Measurements from ENCODE around the gene SNPH.
"Not testable (repeated sequence)": the region's sequence is repeated elsewhere in the genome, so short reads cannot be mapped to it uniquely, and the experiment has no call there.

Gene SNPH

GRCh38 chr20:1266167-1266973 lies at the start of gene SNPH:
Gene SNPH, plus strand, starts transcription at chr20:1266294. Its CDS starts 29,946 bp downstream, at chr20:1296240.
- DNase-seq = peak; percentile 8 to 70 (median 44)

GRCh38 chr20:1216527-1217427 lies 49.3 kb upstream of the SNPH start:
- DNase-seq = not testable (repeated sequence)

GRCh38 chr20:1222750-1223149 lies 43.3 kb upstream of the SNPH start:
- DNase-seq = not testable (repeated sequence)

GRCh38 chr20:1224205-1224890 lies 41.7 kb upstream of the SNPH start:
- no peak for DNase-seq

GRCh38 chr20:1225263-1225782 lies 40.8 kb upstream of the SNPH start:
- no peak for DNase-seq

GRCh38 chr20:1225783-1226654 lies 40.1 kb upstream of the SNPH start, which contains the start of gene RAD21L1:
Gene RAD21L1, plus strand, starts transcription at chr20:1226044. Its CDS starts 2,410 bp downstream, at chr20:1228454.
- DNase-seq = peak; percentile 83 to 95 (median 87)

- no peak for DNase-seq
Measured at GRCh38 chr20:1229541-1229940, 36.6 kb upstream of the SNPH start.

GRCh38 chr20:1232286-1233111 lies 33.6 kb upstream of the SNPH start:
- no peak for DNase-seq

- no peak for DNase-seq
Measured at GRCh38 chr20:1240549-1240948, 25.5 kb upstream of the SNPH start.

- no peak for DNase-seq
Measured at GRCh38 chr20:1241456-1241855, 24.6 kb upstream of the SNPH start.

- DNase-seq = no peak
Measured at GRCh38 chr20:1242099-1242498, 24.0 kb upstream of the SNPH start.

GRCh38 chr20:1242530-1242929 lies 23.6 kb upstream of the SNPH start:
- no peak for DNase-seq

- no peak for DNase-seq
Measured at GRCh38 chr20:1245578-1245977, 20.5 kb upstream of the SNPH start.

GRCh38 chr20:1247689-1248088 lies 18.4 kb upstream of the SNPH start:
- no peak for DNase-seq

- not testable (repeated sequence) for DNase-seq
Measured at GRCh38 chr20:1250282-1250681, 15.8 kb upstream of the SNPH start.

- no peak for DNase-seq
Measured at GRCh38 chr20:1252416-1252815, 13.7 kb upstream of the SNPH start.

GRCh38 chr20:1254254-1254653 lies 11.8 kb upstream of the SNPH start:
- no peak for DNase-seq

GRCh38 chr20:1255675-1256074 lies 10.4 kb upstream of the SNPH start:
- no peak for DNase-seq

- DNase-seq = no peak
Measured at GRCh38 chr20:1263853-1264252, 2.2 kb upstream of the SNPH start.

- DNase-seq = no peak
Measured at GRCh38 chr20:1264727-1265126, 1.4 kb upstream of the SNPH start.

Data from activated naive CD4-positive, alpha-beta T cell (primary cell).